ENCODE results near the gene DOCK2. TPM values are rescaled to one million over a fixed set of nuclear protein-coding genes. Genes with fewer than 3 reads are reported as not detected.
A peak's percentile ranks its signal among the peaks of the same experiment; 100 is the strongest.

DOCK2 gene
- total RNA-seq, 2 donors from 2014 or later, result 249 to 284 TPM

DNA sequence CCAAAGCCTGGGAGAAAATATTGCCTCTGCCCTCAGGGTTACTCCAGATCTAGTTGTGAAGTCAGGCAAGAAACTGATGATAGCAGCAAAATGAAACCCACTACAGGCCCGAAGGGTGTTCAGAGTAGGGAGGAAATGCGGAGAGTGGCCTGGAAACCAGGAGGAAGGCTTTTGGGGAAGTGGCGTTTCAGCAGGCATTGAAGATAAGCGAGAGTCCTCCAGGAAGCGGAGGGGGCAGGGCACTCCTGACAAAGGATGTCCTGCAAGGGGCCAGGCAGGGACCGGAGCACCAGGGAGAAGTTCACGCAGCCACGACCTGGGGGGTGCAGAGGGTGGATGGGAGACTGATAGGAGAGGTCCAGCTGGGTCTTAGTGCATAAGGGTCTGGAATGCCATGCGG is 460.9 kb downstream of the DOCK2 start:
- H3K4me1 Mint-ChIP-seq, result peaks cover 8% of the 10 kb centered on the region
- DNase-seq, result no peak
- H3K27ac Mint-ChIP-seq, result peak overlapping the region; percentile 45
- H3K9me3 ChIP-seq (ENCODE audit: control insufficient read depth, low read length, poor library complexity, severe bottlenecking), result no peaks in the 10 kb centered on the region
- ATAC-seq, result no peak
- H3K4me3 Mint-ChIP-seq, result no peak overlapping the region
- peaks cover 18% of the 10 kb centered on the region for H3K27me3 Mint-ChIP-seq
- peaks cover 3% of the 10 kb centered on the region for H3K36me3 Mint-ChIP-seq (ENCODE audit: low read depth)

DNA sequence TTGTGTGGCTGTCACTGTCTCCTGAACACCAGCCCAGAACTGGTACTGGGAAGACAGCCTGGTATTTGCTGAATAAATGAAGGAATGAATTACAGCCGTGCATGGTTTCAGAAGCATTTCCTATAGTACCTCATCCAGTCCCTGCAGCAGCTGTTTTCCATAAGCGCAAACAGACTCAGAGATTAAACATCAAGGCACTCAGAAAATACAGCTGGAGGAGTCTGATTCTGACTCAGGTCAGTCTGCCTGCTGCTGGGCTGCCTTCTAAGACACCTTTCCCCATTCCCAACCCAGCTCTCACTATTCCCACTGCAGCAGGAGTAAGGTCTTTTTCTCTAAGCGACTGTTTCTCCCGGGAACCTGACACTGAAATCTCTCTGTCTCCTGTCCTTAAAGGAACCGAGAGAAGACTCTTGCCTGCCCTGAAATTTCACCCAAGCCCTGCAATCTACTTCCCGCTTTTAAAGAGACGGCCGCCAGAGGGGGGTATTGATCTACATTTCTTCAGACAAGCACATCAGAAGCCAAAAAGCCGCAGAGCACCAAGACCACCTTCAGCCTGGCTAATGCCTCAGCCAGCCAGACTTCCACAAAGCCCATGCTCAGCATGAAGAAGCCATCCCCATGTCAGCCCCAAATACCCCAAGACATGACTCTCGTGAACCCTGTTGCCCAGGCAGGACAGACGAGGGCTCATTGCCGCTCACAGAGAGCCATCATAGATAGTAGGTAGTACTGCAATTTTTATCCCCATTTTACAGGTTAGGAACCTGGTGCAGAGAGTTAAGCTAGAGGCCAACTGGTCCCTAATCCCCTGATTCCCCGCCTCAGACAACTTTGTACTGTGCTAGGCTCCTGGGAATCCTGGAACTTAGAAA is 463.2 kb downstream of the DOCK2 start:
- Mint-ChIP-seq H3K27me3 (peaks cover 30% of the 10 kb centered on the region), H3K4me1 (peaks cover 9% of the 10 kb centered on the region), H3K27ac (no peak overlapping the region), H3K4me3 (no peak overlapping the region), H3K36me3 (ENCODE audit: low read depth) (peaks cover 4% of the 10 kb centered on the region)
- ATAC-seq, result peak; percentile 46
- no peaks in the 10 kb centered on the region for H3K9me3 ChIP-seq (ENCODE audit: control insufficient read depth, low read length, poor library complexity, severe bottlenecking)
- peak; percentile 28 to 49 (median 36) for DNase-seq

DNA sequence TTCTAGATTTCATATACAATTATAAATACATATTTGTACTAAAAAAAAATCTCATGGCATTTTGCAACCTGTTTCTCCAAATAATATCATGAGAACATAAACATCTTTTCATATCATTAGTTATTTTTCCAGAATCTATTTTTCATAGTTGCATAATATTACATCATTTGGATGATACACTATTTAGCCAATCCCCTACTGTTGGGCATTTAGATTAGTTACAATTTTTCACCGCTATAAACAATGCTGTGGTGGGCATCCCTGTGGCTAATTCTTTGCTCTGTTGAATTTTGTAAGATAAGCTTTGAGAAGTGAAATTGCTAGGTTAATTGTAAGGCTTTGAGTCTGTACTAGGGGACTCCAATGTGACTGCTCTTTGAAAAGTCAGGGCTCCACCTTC is 466.4 kb downstream of the DOCK2 start:
- Mint-ChIP-seq H3K27ac (peak overlapping the region; percentile 56), H3K4me1 (peaks cover 8% of the 10 kb centered on the region), H3K36me3 (ENCODE audit: low read depth) (peaks cover 2% of the 10 kb centered on the region), H3K27me3 (peaks cover 38% of the 10 kb centered on the region), H3K4me3 (no peak overlapping the region)
- ATAC-seq (no peak), DNase-seq (no peak)
- H3K9me3 ChIP-seq (ENCODE audit: control insufficient read depth, low read length, poor library complexity, severe bottlenecking), result no peaks in the 10 kb centered on the region

DNA sequence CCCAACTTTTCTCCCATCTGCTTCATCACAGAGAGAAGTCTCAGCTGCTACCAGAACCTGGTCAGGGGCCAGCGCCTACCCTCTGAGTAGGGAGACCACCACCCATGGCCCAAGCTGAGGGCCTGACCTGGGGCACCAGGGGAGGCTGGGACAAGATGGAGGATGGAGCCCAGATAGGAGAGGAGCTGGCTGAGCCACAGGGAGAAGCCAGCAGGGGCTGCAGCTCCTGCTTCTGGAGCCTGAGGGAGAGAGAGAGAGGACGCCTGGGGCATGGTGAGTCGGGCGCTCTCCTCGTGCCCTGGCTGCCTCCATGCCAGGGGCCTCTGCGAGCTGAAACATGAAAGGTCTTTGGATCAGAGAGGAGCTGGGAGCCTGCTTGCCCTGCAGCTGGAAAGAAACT is 467.2 kb downstream of the DOCK2 start:
- ATAC-seq (no peak), DNase-seq (no peak)
- Mint-ChIP-seq H3K27me3 (peaks cover 40% of the 10 kb centered on the region), H3K4me3 (no peak overlapping the region), H3K4me1 (peaks cover 8% of the 10 kb centered on the region), H3K27ac (peak overlapping the region; percentile 56), H3K36me3 (ENCODE audit: low read depth) (peaks cover 2% of the 10 kb centered on the region)
- no peaks in the 10 kb centered on the region for H3K9me3 ChIP-seq (ENCODE audit: control insufficient read depth, low read length, poor library complexity, severe bottlenecking)

DNA sequence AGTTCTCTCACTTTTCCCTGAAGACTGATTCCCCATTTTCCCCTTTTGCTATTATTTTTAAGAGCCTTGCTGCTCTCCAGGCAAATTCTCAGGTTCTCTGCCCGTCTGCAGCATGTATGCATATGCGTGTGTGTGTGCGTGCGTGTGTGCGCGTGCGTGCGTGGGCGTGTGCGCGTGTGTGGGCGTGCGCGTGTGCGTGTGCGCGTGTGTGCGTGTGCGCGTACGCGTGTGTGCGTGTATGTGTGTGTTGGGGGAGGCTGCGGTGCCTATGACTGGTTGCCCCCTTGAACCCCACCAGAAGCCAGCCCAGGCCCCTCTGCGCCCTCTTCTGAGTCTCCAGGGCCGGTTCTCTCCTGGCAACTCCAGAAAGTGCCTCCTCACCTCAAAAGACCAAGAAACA is 467.6 kb downstream of the DOCK2 start:
- no peak for DNase-seq
- Mint-ChIP-seq H3K4me1 (peaks cover 8% of the 10 kb centered on the region), H3K27me3 (peaks cover 40% of the 10 kb centered on the region), H3K36me3 (ENCODE audit: low read depth) (peaks cover 2% of the 10 kb centered on the region), H3K4me3 (no peak overlapping the region), H3K27ac (no peak overlapping the region)
- no peaks in the 10 kb centered on the region for H3K9me3 ChIP-seq (ENCODE audit: control insufficient read depth, low read length, poor library complexity, severe bottlenecking)
- ATAC-seq, result no peak

DNA sequence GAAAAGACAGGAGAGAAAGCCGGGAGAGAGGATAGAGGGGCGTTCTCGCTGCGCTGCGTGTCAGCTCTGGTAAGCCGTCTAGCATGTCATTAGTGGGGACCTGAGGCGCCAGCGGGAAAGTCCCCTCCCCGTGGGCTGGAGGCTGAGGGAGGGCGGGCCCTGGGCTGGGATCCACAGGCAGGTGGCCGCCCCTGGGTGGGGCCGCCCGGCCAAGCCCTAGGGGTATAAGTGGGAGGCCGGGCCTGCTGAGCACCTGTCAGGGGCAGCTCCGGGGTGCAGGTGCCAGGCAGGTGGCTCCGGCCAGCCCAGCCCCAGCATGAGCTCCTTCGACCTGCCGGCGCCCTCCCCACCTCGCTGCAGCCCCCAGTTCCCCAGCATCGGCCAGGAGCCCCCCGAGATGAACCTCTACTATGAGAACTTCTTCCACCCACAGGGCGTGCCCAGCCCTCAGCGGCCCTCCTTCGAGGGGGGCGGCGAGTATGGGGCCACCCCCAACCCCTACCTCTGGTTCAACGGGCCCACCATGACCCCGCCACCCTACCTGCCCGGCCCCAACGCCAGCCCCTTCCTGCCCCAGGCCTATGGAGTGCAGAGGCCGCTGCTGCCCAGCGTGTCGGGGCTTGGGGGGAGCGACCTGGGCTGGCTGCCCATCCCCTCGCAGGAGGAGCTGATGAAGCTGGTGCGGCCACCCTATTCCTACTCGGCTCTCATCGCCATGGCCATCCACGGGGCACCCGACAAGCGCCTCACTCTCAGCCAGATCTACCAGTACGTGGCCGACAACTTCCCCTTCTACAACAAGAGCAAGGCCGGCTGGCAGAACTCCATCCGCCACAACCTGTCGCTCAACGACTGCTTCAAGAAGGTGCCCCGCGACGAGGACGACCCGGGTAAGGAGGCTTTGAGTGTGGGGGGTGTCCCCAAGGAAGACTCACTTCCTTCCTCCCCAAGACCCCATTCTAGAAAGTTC is 468.9 kb downstream of the DOCK2 start, which contains the start of gene FOXI1:
Gene FOXI1, plus strand, starts transcription at position 256 of the 970 bp plus-strand sequence. Its CDS starts 61 bp downstream, at position 317.
- no peak within 1 kb of the TSS for H3K4me3 Mint-ChIP-seq
- peaks cover 2% of the 10 kb centered on the region for H3K36me3 Mint-ChIP-seq (ENCODE audit: low read depth)
- peaks cover 4% of the 10 kb centered on the region for H3K4me1 Mint-ChIP-seq
- peaks cover 44% of the 10 kb centered on the region for H3K27me3 Mint-ChIP-seq
- no peak for DNase-seq
- H3K9me3 ChIP-seq (ENCODE audit: control insufficient read depth, low read length, poor library complexity, severe bottlenecking), result no peaks in the 10 kb centered on the region
- H3K27ac Mint-ChIP-seq, result no peak within 1 kb of the TSS
- ATAC-seq, result no peak

DNA sequence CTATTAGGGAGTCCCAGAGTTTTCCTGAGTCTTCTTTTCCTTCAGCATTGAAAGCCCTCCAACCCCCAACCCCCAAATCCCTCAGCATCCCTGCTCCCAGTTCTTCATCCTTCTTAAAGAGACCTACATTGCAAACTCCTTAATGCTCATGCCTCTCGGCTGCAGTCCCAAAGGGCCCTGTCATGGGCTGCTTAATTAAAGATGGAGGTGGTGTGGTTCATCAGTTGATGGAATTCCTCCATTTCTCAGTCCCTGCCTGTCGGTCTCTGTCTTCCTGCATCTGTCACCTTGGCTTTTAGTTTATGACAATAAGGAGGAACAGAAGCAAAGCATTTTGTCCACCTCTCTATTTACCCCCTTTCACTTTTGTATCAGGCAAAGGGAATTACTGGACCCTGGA is 470.6 kb downstream of the DOCK2 start:
- DNase-seq, result no peak
- Mint-ChIP-seq H3K27ac (no peak overlapping the region), H3K4me1 (peaks cover 4% of the 10 kb centered on the region), H3K36me3 (ENCODE audit: low read depth) (peaks cover 2% of the 10 kb centered on the region), H3K4me3 (no peak overlapping the region), H3K27me3 (peaks cover 54% of the 10 kb centered on the region)
- ATAC-seq, result no peak
- no peaks in the 10 kb centered on the region for H3K9me3 ChIP-seq (ENCODE audit: control insufficient read depth, low read length, poor library complexity, severe bottlenecking)

DNA sequence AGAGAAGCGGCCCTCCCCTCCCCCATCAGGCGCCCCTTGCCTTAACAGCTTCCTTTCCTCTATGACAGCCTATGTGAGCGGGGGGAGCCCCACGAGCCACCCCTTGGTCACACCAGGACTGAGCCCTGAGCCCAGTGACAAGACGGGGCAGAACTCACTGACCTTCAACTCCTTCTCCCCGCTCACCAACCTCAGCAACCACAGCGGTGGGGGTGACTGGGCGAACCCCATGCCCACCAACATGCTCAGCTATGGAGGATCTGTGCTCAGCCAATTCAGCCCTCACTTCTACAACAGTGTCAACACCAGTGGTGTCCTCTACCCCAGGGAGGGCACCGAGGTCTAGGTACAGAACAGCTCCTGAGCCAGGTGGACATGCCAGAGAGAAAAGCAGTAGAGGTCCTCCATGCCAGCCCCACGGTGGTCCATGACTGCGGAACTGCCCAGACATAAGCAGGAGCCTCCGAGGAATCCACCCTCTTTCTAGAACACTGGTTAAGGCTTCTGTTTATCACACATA is 471.3 kb downstream of the DOCK2 start:
- DNase-seq (no peak), ATAC-seq (no peak)
- Mint-ChIP-seq H3K4me3 (no peak overlapping the region), H3K36me3 (ENCODE audit: low read depth) (peaks cover 2% of the 10 kb centered on the region), H3K27me3 (peaks cover 54% of the 10 kb centered on the region), H3K4me1 (peaks cover 4% of the 10 kb centered on the region), H3K27ac (no peak overlapping the region)
- no peaks in the 10 kb centered on the region for H3K9me3 ChIP-seq (ENCODE audit: control insufficient read depth, low read length, poor library complexity, severe bottlenecking)

DNA sequence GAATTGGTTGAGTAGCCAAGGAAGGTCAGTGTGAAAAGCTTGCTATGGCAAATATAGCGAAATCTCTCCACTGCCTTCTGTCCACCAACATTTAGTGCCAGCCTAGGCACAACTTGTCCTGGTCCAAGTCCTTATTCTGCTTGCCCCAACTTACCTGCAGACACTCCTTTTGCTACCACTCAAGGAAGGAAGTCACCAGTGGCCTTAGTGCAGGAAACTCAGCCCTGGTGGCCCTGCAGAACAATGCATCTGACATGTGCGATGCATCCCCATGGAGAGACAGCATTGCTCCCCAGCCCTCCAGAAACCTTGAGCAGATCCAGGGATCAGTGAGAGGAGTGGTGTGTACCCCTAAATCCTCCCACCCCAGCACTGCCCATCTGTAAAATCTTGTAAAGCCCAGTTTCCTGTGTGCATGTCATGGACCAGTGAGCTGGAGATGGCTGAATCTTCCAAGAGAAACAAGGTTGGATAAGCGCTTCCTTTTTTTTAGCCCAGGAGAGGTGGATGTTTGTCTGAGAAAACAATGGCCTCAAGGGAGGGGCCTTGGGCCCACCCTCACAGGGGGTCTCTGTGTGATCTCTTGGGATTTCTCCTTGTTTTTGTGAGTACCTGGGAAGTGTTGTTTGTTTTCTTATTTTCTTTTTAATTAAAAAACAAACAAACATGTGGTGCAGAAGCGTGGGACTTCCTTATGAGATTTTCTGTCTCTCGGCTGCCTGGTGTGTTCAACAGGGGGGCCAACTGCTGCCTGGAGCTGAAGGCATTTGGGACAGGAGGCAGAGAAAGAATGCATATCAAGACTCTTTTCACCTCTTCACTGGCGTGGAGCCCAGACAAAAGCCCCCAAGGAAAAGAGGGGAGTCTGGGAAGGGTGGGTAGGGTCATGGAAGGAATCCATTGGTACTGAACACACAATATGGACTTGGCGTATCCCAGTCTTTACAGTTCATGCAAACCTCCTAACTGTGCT is 472.3 kb downstream of the DOCK2 start:
- DNase-seq, result no peak
- Mint-ChIP-seq H3K4me1 (peaks cover 4% of the 10 kb centered on the region), H3K27me3 (peaks cover 50% of the 10 kb centered on the region), H3K4me3 (no peak overlapping the region), H3K27ac (no peak overlapping the region), H3K36me3 (ENCODE audit: low read depth) (peaks cover 2% of the 10 kb centered on the region)
- ATAC-seq, result no peak
- H3K9me3 ChIP-seq (ENCODE audit: control insufficient read depth, low read length, poor library complexity, severe bottlenecking), result no peaks in the 10 kb centered on the region

DNA sequence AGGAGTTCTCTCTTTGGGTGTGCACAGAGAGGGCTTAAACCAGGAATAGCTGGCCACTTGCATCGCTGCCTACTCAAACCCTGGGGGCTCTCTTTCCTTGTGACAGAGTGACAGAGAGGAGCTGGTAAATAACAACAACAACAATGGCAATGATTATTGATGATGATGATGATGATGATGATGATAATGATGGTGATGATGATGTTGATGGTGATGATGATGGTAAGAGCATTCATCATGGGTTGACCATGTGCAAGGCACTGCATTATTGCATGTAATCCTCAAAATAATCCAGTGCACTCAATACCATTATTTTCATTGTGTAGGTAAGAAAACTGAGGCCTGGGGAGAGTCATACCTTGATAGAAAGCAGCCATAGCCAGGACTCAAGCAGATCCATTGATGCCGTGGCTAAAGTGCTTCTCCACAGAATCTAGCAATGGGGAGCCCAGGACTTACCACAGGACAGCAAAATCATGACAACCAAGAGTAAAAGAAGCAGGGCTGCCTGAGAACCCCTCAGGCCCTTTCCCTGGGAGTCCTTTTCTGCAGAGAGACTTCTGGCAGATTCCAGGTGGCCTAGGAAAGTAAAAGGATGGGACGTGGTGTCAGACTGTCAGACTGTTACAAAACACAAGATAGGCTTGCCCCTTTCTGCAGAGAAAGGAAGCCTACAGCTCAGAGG is 473.5 kb downstream of the DOCK2 start:
- ATAC-seq (no peak), DNase-seq (no peak)
- Mint-ChIP-seq H3K36me3 (ENCODE audit: low read depth) (no peaks in the 10 kb centered on the region), H3K27me3 (peaks cover 47% of the 10 kb centered on the region), H3K4me3 (no peak overlapping the region), H3K27ac (no peak overlapping the region), H3K4me1 (no peaks in the 10 kb centered on the region)
- no peaks in the 10 kb centered on the region for H3K9me3 ChIP-seq (ENCODE audit: control insufficient read depth, low read length, poor library complexity, severe bottlenecking)

DNA sequence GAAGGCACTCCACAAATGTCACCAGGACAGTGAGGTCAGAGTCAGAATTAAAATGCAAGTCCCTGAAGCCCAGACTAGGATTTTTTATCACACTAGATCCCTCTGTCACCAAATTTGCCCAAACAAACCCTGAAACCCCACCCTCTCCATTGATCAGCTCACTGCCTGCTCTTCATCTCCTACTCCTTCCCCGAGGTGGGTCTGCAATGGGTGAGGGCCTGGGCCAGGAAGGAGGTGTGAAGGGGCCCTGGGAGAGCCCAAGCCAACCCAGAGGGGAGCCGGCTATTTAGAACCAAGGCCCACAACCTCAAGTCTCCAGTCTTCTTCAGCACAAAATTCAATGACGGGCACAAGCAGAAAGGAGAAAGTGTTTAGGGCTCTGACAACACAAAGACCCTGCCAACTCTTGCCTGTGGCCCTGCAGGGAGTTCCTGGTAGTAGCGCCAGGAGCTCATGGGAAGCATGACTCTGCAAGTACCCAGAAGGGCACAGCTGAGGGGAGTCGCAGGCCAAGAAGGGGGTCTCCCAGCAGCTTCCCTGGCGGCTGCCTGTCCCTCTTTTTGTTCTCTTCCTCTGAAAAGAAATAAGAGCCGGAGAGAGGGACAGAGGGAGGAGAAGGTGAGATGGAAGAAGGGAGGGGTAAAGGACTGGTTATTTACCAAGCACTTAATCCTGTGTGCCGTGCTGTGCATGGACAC is 474.2 kb downstream of the DOCK2 start:
- Mint-ChIP-seq H3K27me3 (peaks cover 44% of the 10 kb centered on the region), H3K4me3 (no peak overlapping the region)
- no peak for DNase-seq

More for the DNA sequence above, 474.2 kb downstream of the DOCK2 start:
- Mint-ChIP-seq H3K27ac (no peak overlapping the region), H3K4me1 (no peaks in the 10 kb centered on the region), H3K36me3 (ENCODE audit: low read depth) (no peaks in the 10 kb centered on the region)
- no peak for ATAC-seq
- no peaks in the 10 kb centered on the region for H3K9me3 ChIP-seq (ENCODE audit: control insufficient read depth, low read length, poor library complexity, severe bottlenecking)
